Amygdala (tissue), 56 donors: ENCODE results near the gene GOLGA6L9.
"Not testable (repeated sequence)": the region's sequence is repeated elsewhere in the genome, so short reads cannot be mapped to it uniquely, and the experiment has no call there.

Experiments
- DNase-seq, 56 donors: peaks; one replicate each; lab custom pipeline; 2025; lab: John Stamatoyannopoulos, UW

The GOLGA6L9 gene

GRCh38 chr15:82465629-82466028 is 36.0 kb downstream of the GOLGA6L9 start:
- DNase-seq, result not testable (repeated sequence)

GRCh38 chr15:82468205-82468604 is 38.6 kb downstream of the GOLGA6L9 start:
- not testable (repeated sequence) for DNase-seq

DNA sequence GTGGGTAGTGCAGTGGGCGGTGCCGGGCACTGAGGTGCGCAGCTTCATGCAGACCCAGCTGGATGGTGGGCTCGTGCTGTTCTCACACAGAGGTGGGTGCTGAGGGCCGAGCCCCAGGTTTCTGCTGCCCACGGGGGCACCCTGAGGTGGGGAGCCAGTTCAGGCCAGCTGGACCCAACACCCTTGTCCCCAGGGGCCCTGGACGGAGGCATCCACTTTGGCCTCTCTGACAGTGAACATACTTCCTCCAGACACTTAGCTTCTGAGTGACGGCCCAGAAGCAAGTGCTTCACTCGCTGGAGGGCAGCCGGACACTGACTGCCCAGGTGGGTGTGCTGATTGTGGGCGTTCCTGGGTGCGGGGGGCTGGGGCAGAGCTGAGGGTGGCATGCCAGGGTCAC is 39.8 kb downstream of the GOLGA6L9 start:
- not testable (repeated sequence) for DNase-seq

DNA sequence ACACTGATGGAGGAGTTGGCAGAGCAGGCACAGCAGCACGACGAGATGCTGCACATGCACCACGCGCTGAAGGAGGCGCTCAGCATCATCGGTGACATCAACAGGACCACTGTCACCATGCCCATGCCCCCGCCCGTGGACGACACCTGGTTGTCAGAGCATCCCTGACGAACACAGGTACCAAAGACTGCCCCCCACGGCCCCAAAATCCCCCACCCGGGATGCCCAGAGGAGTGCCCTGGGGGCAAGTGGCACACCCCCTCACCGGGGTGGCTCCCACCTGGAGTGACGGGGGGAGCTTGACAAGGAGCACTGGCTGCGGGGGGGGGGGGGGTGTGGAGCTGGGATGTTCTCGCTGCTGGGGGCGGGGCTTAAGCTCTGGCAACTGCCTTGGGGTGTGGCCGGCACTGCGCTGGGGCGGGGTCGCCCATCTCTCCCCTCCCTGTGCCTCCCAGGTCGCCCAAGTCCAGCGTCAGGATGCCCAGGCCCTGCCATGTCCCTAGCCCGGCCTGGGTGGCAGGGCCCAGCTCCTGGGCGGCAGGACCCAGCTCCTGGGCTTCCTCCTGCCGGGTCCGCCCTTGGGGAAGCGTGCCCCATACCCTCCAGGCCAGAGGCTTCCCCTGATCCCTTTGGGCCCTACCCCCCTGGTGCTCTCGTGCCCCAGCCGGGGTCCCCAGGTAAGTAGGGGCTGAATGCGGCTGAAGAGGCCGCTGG is 42.8 kb downstream of the GOLGA6L9 start:
- not testable (repeated sequence) for DNase-seq

DNA sequence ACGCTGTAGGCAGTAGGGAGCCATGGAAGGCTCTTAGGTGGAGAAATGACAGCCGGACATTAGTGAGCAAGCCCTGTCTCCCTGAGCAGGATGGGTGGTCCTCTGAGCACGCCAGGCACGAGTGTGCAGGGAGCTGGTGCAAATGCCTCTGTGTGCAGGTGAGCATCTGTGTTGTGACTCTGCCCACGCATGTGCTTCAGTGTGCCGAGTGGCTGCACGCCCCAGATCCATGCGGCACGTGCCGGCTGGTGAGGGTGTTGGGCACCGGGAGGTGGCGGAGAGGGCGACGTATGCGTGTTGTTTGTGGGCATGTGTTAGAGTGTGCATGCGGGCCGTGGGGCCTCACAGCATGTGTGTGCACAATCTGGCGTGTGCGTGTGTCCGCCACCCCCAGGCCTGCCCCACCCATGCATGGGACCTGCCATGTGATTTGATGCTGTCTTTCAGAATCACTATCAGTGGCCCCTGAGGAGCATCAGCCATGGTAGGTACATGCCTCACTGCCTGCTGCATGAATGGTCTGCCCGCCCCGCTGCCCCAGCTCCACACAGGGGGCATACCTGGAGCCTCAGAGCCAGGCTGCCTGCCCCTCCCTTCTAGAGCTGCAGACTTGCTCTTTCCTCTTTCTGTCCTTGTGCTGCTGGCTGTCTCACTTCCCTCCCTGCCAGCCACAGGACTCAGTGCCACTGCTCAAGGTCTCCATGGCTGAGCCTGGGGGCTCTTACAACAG is 45.1 kb downstream of the GOLGA6L9 start:
- DNase-seq, result not testable (repeated sequence)

DNA sequence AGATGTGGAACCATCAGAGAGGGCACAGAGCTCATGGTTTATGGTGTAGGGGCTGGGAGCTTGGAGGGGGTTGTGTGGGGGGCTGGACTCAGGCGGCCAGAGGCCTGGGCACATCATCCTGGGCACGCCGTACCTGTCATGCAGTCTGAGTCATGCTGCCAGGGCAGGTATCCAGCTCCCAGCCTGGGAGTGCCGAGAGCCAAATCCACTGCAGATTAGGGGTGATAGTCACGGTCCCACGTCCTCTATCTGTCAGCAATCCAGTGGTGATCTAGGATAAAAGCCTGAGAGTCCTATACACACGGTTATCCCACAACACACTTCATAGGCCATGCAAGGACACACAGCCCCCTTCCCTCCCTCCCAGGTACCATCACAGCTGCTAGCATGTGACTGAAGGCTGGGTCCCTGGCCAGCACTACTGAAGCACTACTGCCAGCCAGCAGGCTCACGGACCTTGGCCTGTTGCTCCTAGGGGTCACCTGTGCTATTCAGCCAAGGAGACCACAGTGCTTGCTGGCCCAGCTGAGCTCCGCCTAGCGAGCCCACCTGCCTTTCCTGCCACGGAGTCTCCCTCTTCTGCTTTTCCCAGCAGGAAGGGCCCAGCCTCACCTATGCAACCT is 45.8 kb downstream of the GOLGA6L9 start:
- not testable (repeated sequence) for DNase-seq

DNA sequence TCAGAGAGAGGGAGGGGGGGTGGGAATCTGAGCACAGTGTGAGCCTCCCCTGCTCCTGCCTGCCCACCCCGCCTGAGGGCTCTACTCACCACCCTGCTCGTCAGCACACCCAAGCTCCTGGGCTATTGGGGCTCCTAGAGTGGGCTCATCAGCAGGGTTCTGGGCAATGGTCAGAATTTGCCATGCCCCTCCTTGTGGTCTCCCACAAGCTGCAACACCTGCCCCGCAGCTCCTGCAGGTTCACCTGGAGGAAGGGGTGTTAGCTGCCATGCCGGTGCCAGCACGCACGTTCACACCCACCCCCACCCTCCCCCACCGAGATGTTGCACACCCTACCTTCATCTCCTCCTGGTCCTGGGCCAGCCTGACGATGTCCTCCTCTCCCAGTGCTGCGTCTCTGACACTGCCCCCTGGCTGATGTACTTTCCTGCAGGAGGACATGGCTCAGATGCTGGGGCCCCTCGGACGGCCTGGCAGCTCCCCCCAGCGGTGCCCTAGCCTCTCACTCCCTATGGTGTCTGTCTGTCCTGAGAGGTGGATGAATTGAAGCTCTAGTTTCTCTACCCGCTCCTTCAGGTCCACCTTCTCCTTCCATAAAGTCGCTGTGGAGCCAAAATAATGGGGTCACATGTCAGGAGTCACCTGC is 47.2 kb downstream of the GOLGA6L9 start:
- DNase-seq, result not testable (repeated sequence)

DNA sequence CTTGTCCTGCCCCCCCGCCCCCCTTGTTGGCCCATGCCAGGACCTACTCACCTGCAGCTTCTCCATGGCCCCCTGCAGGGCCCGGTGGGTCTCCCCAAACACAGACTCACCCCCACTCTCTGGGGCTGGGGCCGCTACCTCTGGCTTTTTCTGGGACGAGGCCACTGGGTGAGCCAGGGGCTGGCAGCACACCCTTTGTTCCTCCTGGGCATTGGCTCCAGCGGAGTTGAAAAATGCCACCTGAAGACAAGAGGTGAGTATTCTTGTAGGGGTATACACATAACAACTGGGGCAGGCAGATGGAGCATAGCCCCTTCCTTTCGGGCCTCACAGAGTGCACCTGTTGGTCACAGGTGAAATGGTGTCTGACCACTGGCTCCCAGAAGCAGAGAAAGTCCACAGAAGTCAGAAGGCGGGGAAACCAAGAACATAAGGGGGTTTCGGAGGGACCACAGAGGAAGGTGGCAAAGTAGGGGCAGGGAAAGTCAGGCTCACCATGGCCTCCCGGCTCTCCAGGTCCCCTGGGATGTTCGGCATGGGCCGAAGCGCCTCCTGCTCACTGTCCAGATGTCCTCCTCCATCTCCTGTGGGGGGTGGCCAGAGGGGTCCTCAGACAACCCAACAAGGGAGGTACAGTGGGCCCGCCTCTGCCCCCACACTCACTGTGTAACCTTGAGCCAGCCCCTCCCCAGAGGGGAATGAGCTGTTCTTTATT is 47.9 kb downstream of the GOLGA6L9 start:
- not testable (repeated sequence) for DNase-seq
